GM10847 (cell line): Measurements from ENCODE around the gene APMAP.

Experiments used
- POLR2A ChIP-seq: IDR thresholded peaks from 2 replicates; pipeline ENCODE4 v1.6.1; 2011; ENCODE audit not compliant: insufficient read length; ENCODE audit errors: extremely low read depth

Gene APMAP

GRCh38 chr20:24950128-24950835, 42.3 kb downstream of the APMAP start:
- TF ChIP-seq POLR2A = no peak

GRCh38 chr20:24949756-24950127, 42.8 kb downstream of the APMAP start:
- no peak for TF ChIP-seq POLR2A

- no peak for TF ChIP-seq POLR2A
Measured at GRCh38 chr20:24948939-24949679, 43.4 kb downstream of the APMAP start, which contains the start of gene CST7. TSS of gene CST7 (plus strand) at chr20:24949269. CDS start at chr20:24949506, 237 bp downstream.

GRCh38 chr20:24943731-24944130, 48.8 kb downstream of the APMAP start:
- no peak for TF ChIP-seq POLR2A

- no peak for TF ChIP-seq POLR2A
Measured at GRCh38 chr20:24943196-24943595, 49.4 kb downstream of the APMAP start.

- TF ChIP-seq POLR2A = no peak
Measured at GRCh38 chr20:24942679-24943078, 49.9 kb downstream of the APMAP start.

GRCh38 chr20:24939036-24939435, 53.5 kb downstream of the APMAP start:
- TF ChIP-seq POLR2A = no peak

- no peak for TF ChIP-seq POLR2A
Measured at GRCh38 chr20:24938498-24938897, 54.1 kb downstream of the APMAP start.

GRCh38 chr20:24937579-24937978, 55.0 kb downstream of the APMAP start:
- TF ChIP-seq POLR2A = no peak

GRCh38 chr20:24936526-24937407, 55.8 kb downstream of the APMAP start:
- no peak for TF ChIP-seq POLR2A

- no peak for TF ChIP-seq POLR2A
Measured at GRCh38 chr20:24935766-24936525, 56.6 kb downstream of the APMAP start.

- TF ChIP-seq POLR2A = no peak
Measured at GRCh38 chr20:24935140-24935539, 57.4 kb downstream of the APMAP start.

- TF ChIP-seq POLR2A = no peak
Measured at GRCh38 chr20:24934716-24935115, 57.8 kb downstream of the APMAP start.

- TF ChIP-seq POLR2A = no peak
Measured at GRCh38 chr20:24934101-24934661, 58.4 kb downstream of the APMAP start.
